WERI-Rb-1 (cell line): Measurements from ENCODE around the gene JAK3.

Experiments
- DNase-seq: peaks from one replicate; pipeline ENCODE4 v3.0.0-alpha.2; 2020
- H3K27ac ChIP-seq: fragments of 250-450 bp; sonication (Bioruptor Pico); 2 replicates; pipeline ENCODE4 v1.5.1; 2020; ENCODE audit warnings: mild to moderate bottlenecking, moderate library complexity
- H3K27me3 ChIP-seq: fragments of 250-450 bp; sonication (Bioruptor Pico); 2 replicates; pipeline ENCODE4 v1.5.1; 2021; ENCODE audit warnings: mild to moderate bottlenecking, low read depth, moderate library complexity; ENCODE audit not compliant: insufficient read depth, severe bottlenecking
- H3K36me3 ChIP-seq: fragments of 250-450 bp; sonication (Bioruptor Pico); 2 replicates; pipeline ENCODE4 v1.5.1; 2020; ENCODE audit warnings: mild to moderate bottlenecking, moderate library complexity
- H3K4me3 ChIP-seq: 2 replicates; pipeline ENCODE4 v1.5.1; 2011; ENCODE audit warnings: low read depth, mild to moderate bottlenecking, control low read depth, low read length
- H3K9me3 ChIP-seq: fragments of 250-450 bp; sonication (Bioruptor Pico); 2 replicates; pipeline ENCODE4 v1.5.1; 2021; ENCODE audit warnings: mild to moderate bottlenecking, moderate library complexity; ENCODE audit not compliant: severe bottlenecking
- TF ChIP-seq, protein P1 (sequence below): IDR thresholded peaks from 2 replicates; pipeline ENCODE4 v1.5.1; 2011; ENCODE audit warnings: low read depth, mild to moderate bottlenecking, control low read depth, inconsistent platforms, low read length

Gene JAK3

DNA sequence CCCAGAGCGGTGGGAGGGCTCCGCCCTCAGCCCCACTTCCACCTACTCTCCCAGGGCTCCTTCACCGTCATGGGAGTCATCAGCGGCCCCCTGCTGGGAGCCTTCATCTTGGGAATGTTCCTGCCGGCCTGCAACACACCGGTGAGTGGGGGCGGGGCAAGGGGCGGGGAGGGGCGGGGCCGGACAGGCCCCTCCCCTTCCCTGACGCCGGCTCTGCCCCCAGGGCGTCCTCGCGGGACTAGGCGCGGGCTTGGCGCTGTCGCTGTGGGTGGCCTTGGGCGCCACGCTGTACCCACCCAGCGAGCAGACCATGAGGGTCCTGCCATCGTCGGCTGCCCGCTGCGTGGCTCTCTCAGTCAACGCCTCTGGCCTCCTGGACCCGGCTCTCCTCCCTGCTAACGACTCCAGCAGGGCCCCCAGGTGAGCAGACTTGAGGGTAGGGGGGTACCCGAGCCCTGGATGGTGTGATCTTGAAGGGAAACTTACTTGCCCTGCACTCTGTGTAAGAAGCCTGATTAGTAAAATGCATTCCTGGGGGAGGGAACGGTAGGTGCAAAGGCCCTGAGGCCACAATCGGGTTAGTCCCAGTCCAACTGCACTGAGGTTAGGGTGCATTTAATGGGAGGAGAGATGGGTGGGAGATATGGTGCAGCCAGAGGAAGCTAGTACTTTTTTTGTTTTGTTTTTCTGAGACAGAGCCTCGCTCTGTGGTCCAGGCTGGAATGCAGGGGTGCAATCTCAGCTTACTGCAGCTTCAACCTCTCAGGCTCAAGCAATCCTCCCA, 36.0 kb upstream of the JAK3 start:
- no peak for DNase-seq
- H3K4me3 ChIP-seq, result no peak overlapping the region
- no peaks in the 10 kb centered on the region for H3K27me3 ChIP-seq
- TF ChIP-seq, protein P1, sequence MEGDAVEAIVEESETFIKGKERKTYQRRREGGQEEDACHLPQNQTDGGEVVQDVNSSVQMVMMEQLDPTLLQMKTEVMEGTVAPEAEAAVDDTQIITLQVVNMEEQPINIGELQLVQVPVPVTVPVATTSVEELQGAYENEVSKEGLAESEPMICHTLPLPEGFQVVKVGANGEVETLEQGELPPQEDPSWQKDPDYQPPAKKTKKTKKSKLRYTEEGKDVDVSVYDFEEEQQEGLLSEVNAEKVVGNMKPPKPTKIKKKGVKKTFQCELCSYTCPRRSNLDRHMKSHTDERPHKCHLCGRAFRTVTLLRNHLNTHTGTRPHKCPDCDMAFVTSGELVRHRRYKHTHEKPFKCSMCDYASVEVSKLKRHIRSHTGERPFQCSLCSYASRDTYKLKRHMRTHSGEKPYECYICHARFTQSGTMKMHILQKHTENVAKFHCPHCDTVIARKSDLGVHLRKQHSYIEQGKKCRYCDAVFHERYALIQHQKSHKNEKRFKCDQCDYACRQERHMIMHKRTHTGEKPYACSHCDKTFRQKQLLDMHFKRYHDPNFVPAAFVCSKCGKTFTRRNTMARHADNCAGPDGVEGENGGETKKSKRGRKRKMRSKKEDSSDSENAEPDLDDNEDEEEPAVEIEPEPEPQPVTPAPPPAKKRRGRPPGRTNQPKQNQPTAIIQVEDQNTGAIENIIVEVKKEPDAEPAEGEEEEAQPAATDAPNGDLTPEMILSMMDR, result no peak
- no peaks in the 10 kb centered on the region for H3K36me3 ChIP-seq
- H3K27ac ChIP-seq, result no peak overlapping the region
- H3K9me3 ChIP-seq, result no peaks in the 10 kb centered on the region

DNA sequence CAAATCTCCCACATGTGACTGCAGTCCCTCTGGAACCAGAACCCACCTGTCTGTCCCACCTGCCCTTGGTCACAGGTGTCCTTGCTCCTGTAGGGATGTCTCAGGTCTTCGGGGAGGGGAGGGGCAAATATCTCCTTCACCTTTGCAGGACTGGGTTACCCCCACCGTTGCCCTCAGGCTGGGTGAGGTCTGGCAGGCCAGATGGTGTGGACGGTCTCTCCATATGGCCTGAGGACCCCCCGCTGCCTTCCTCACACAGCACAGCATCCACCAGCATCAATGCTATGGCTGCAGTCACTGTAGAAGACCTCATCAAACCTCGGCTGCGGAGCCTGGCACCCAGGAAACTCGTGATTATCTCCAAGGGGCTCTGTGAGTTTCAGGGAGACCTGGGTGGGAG, 33.9 kb upstream of the JAK3 start:
- DNase-seq, result peak; percentile 84
- Histone ChIP-seq H3K27me3 (no peaks in the 10 kb centered on the region), H3K27ac (peak overlapping the region; percentile 62), H3K4me3 (no peak overlapping the region), H3K36me3 (no peaks in the 10 kb centered on the region), H3K9me3 (no peaks in the 10 kb centered on the region)
- TF ChIP-seq, protein P1, result no peak

DNA sequence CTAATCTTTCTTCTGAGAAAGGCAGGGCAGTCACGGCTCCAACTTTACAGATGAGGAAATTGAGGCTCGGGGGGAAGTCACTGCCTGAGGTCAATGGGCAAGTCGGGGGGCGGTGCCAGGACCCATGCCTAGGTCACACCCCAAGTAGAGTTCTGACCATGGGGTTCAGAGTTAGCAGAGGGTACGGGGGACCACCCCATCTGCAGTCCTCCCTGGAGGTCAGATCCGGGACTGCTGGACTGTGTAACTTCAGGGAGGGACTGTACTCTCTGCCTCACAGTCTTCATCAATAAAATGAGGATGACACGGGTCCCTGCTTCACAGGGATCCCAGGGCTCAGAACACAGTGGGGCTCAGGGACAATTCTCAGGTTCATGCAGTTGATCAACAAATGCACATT, 31.7 kb upstream of the JAK3 start:
- Histone ChIP-seq H3K4me3 (no peak overlapping the region), H3K27ac (no peak overlapping the region), H3K9me3 (no peaks in the 10 kb centered on the region), H3K36me3 (no peaks in the 10 kb centered on the region), H3K27me3 (no peaks in the 10 kb centered on the region)
- DNase-seq, result no peak
- TF ChIP-seq, protein P1, result no peak

DNA sequence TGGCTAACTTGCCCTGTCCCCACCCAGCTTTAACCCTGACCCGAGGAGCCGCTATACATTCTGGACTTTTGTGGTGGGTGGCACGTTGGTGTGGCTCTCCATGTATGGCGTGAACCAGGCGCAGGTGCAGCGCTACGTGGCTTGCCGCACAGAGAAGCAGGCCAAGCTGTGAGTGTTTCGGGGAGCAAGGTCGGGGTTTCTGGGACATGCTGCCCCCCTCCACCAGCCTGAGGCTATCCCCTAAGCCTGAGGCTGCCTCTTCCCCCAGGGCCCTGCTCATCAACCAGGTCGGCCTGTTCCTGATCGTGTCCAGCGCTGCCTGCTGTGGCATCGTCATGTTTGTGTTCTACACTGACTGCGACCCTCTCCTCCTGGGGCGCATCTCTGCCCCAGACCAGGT, 29.9 kb upstream of the JAK3 start:
- DNase-seq, result no peak
- H3K9me3 ChIP-seq, result no peaks in the 10 kb centered on the region
- TF ChIP-seq, protein P1, result no peak
- H3K27ac ChIP-seq, result no peak overlapping the region
- H3K4me3 ChIP-seq, result no peak overlapping the region
- H3K27me3 ChIP-seq, result no peaks in the 10 kb centered on the region
- H3K36me3 ChIP-seq, result no peaks in the 10 kb centered on the region

DNA sequence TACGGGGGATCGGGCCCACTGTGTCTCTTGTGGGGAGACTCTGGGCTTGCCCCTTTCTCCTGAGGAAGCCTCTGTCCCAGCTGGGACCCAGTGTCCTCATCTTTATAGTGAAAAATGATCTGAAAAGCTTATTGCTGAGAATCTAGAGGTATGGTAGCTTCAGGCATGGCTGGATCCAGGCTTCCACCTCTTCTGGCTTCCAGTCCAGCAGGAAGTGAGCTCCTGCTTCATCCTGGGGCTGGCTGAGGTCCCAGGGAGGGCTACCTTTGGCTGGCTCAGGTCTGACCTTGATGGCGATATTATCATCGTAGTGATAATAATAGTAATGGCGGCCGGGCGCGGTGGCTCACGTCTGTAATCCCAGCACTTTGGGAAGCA, 27.0 kb upstream of the JAK3 start:
- H3K27me3 ChIP-seq, result no peaks in the 10 kb centered on the region
- no peak overlapping the region for H3K4me3 ChIP-seq
- DNase-seq, result no peak
- TF ChIP-seq, protein P1, result no peak
- no peaks in the 10 kb centered on the region for H3K36me3 ChIP-seq
- no peak overlapping the region for H3K27ac ChIP-seq
- no peaks in the 10 kb centered on the region for H3K9me3 ChIP-seq
